H1 (cell line): Measurements from ENCODE around the gene RIN3. TPM values are rescaled to one million over a fixed set of nuclear protein-coding genes. Genes with fewer than 3 reads are reported as not detected.

Source experiments
- CTCF ChIA-PET: fragments of 300-600 bp; sonication (Branson Sonifier 250); formaldehyde crosslinking; loops from one replicate; lab custom pipeline; 2021; ENCODE audit not compliant: partially characterized antibody; lab: Charles Lee
- POLR2A ChIA-PET: fragments of 300-600 bp; sonication (Branson Sonifier 250); formaldehyde crosslinking; loops from one replicate; lab custom pipeline; 2021; ENCODE audit warnings: inconsistent platforms; ENCODE audit not compliant: partially characterized antibody; lab: Charles Lee
- DNase-seq, 2 experiments: peaks; one replicate each; pipeline versions ENCODE4 v3.0.0 to v3.0.0-alpha.2; 2010 to 2022; ENCODE audit warnings: low spot score in 2 of 2, low read depth in 1 of 2, mixed read lengths in 1 of 2
- FAIRE-seq: peaks from 2 replicates; lab custom pipeline; 2011; peaks lifted over from hg19 to GRCh38; lab: Jason Lieb, UNC
- H2AFZ ChIP-seq: 2 replicates; pipeline ENCODE4 v1.8.1; 2012; ENCODE audit warnings: low read length, inconsistent platforms
- H2AK5ac ChIP-seq: 2 replicates; pipeline ENCODE4 v1.6.1; 2013; ENCODE audit warnings: low read depth, low read length
- H2BK120ac ChIP-seq: replicated peaks from 2 replicates; pipeline ENCODE3; 2013; ENCODE audit warnings: low read depth, low read length, inconsistent platforms
- H2BK12ac ChIP-seq: 2 replicates; pipeline ENCODE4 v1.6.1; 2013; ENCODE audit warnings: low read depth, low read length
- H2BK15ac ChIP-seq: 2 replicates; pipeline ENCODE4 v1.6.1; 2013; ENCODE audit warnings: low read length
- H2BK20ac ChIP-seq: 2 replicates; pipeline ENCODE4 v1.6.1; 2013; ENCODE audit warnings: low read length
- H2BK5ac ChIP-seq: 2 replicates; pipeline ENCODE4 v1.6.1; 2013; ENCODE audit warnings: low read depth, low read length
- H3K14ac ChIP-seq: 2 replicates; pipeline ENCODE4 v1.6.1; 2013; ENCODE audit warnings: inconsistent platforms; ENCODE audit not compliant: insufficient read length
- H3K18ac ChIP-seq: 2 replicates; pipeline ENCODE4 v1.6.1; 2013; ENCODE audit warnings: low read length; ENCODE audit errors: extremely low read depth
- H3K23ac ChIP-seq: 2 replicates; pipeline ENCODE4 v1.6.1; 2013; ENCODE audit warnings: inconsistent platforms; ENCODE audit not compliant: insufficient read length
- H3K23me2 ChIP-seq: 2 replicates; pipeline ENCODE4 v1.6.1; 2013; ENCODE audit warnings: low read depth, low read length
- H3K27ac ChIP-seq: 2 replicates; pipeline ENCODE4 v1.6.1; 2011; ENCODE audit warnings: low read depth, low read length, inconsistent platforms
- H3K27me3 ChIP-seq, 4 experiments: replicated peaks in 1 of 4; 1 replicate in 1 of 4; 2 replicates in 3 of 4; pipeline versions ENCODE4 v1.6.1 to v1.8.1; 2011 to 2013; ENCODE audit warnings: low read length in 3 of 4, mild to moderate bottlenecking in 3 of 4, inconsistent platforms in 2 of 4, mixed read lengths in 2 of 4, moderate library complexity in 1 of 4; ENCODE audit not compliant: control insufficient read depth in 3 of 4, insufficient read depth in 3 of 4; ENCODE audit errors: extremely low read depth in 1 of 4
- H3K36me3 ChIP-seq, 4 experiments: 2 replicates each; pipeline versions ENCODE4 v1.6.1 to v1.8.1; 2011 to 2013; ENCODE audit warnings: mild to moderate bottlenecking in 4 of 4, low read length in 3 of 4, moderate library complexity in 2 of 4, control low read depth in 1 of 4, inconsistent platforms in 1 of 4; ENCODE audit not compliant: insufficient read depth in 4 of 4, control insufficient read depth in 2 of 4
- H3K4ac ChIP-seq: replicated peaks from 2 replicates; pipeline ENCODE3; 2013; ENCODE audit warnings: low read length, low read depth, mixed read lengths, inconsistent platforms; ENCODE audit not compliant: insufficient read length
- H3K4me1 ChIP-seq, 4 experiments: replicated peaks in 1 of 4; 1 replicate in 1 of 4; 2 replicates in 3 of 4; pipeline versions ENCODE4 v1.6.1 to v1.8.1; 2011 to 2013; ENCODE audit warnings: low read length in 3 of 4, inconsistent platforms in 2 of 4, mixed read lengths in 1 of 4; ENCODE audit not compliant: insufficient read depth in 4 of 4, control insufficient read depth in 3 of 4
- H3K4me2 ChIP-seq, 2 experiments: 2 replicates each; pipeline versions ENCODE4 v1.6.1 to v1.8.1; 2011 to 2013; ENCODE audit warnings: low read depth in 2 of 2, low read length in 2 of 2, control low read depth in 1 of 2, inconsistent platforms in 1 of 2, mild to moderate bottlenecking in 1 of 2; ENCODE audit not compliant: insufficient read depth in 1 of 2
- H3K4me3 ChIP-seq, 4 experiments: fragments of 200-600, 300-600 bp in 1 of 4; sonication (generic), shearing (Covaris generic), sonication (Bioruptor Twin) in 1 of 4; 2 replicates each; pipeline versions ENCODE4 v1.5.1 to v1.8.1; 2011 to 2016; ENCODE audit warnings: low read length in 4 of 4, low read depth in 3 of 4, control low read depth in 2 of 4, inconsistent platforms in 2 of 4, mild to moderate bottlenecking in 2 of 4, mixed read lengths in 1 of 4, moderate library complexity in 1 of 4; ENCODE audit not compliant: insufficient read depth in 2 of 4; ENCODE audit errors: extremely low read depth in 1 of 4
- H3K56ac ChIP-seq: replicated peaks from 2 replicates; pipeline ENCODE3; 2013; ENCODE audit warnings: low read depth, mild to moderate bottlenecking, mixed read lengths, low read length, inconsistent platforms; ENCODE audit not compliant: insufficient read length
- H3K79me1 ChIP-seq: 2 replicates; pipeline ENCODE4 v1.6.1; 2013; ENCODE audit warnings: low read depth, low read length, control low read depth
- H3K79me2 ChIP-seq, 2 experiments: 2 replicates each; pipeline versions ENCODE4 v1.6.1 to v1.8.1; 2012 to 2013; ENCODE audit warnings: low read length in 2 of 2, mild to moderate bottlenecking in 2 of 2, inconsistent platforms in 1 of 2; ENCODE audit not compliant: insufficient read depth in 2 of 2, control insufficient read depth in 1 of 2
- H3K9ac ChIP-seq, 4 experiments: replicated peaks in 1 of 4; 1 replicate in 1 of 4; 2 replicates in 3 of 4; pipeline versions ENCODE4 v1.6.1 to v1.8.1; 2011 to 2013; ENCODE audit warnings: low read depth in 3 of 4, low read length in 3 of 4, control low read depth in 2 of 4, mild to moderate bottlenecking in 2 of 4, moderate library complexity in 2 of 4, inconsistent platforms in 1 of 4; ENCODE audit errors: extremely low read depth in 1 of 4
- H3K9me3 ChIP-seq, 2 experiments: 2 replicates each; pipeline versions ENCODE4 v1.6.1 to v1.8.1; 2012 to 2013; ENCODE audit warnings: mild to moderate bottlenecking in 2 of 2, moderate library complexity in 2 of 2, control low read depth in 1 of 2, inconsistent platforms in 1 of 2, low read depth in 1 of 2, low read length in 1 of 2, mixed read lengths in 1 of 2; ENCODE audit not compliant: insufficient read depth in 2 of 2
- H4K20me1 ChIP-seq, 2 experiments: replicated peaks in 1 of 2; 2 replicates each; pipeline versions ENCODE3 to v1.8.1; 2011 to 2013; ENCODE audit warnings: inconsistent platforms in 2 of 2, low read length in 2 of 2, mild to moderate bottlenecking in 1 of 2; ENCODE audit not compliant: insufficient read depth in 2 of 2, control insufficient read depth in 1 of 2
- H4K5ac ChIP-seq: 2 replicates; pipeline ENCODE4 v1.6.1; 2013; ENCODE audit warnings: low read length, low read depth, mixed read lengths, inconsistent platforms; ENCODE audit not compliant: insufficient read length
- H4K8ac ChIP-seq: 2 replicates; pipeline ENCODE4 v1.8.0; 2013; ENCODE audit warnings: mild to moderate bottlenecking, moderate library complexity, low read length, inconsistent platforms; ENCODE audit not compliant: insufficient read depth; ENCODE audit errors: extremely low read depth
- H4K91ac ChIP-seq: replicated peaks from 2 replicates; pipeline ENCODE3; 2013; ENCODE audit warnings: low read length, mixed read lengths, inconsistent platforms; ENCODE audit not compliant: insufficient read length
- CBX5 ChIP-seq: fragments of 300-800, 300-1000 bp; sonication (generic); IDR thresholded peaks from 2 replicates; pipeline ENCODE4 v1.7.1; 2016; ENCODE audit warnings: antibody characterized with exemption, low read length, low read depth
- CHD1 ChIP-seq: IDR thresholded peaks from 2 replicates; pipeline ENCODE4 v1.6.1; 2012; ENCODE audit warnings: low read depth, low read length, improper control_type of control experiment
- CTBP2 ChIP-seq: IDR thresholded peaks from 2 replicates; pipeline ENCODE4 v1.7.0; 2011; ENCODE audit warnings: borderline replicate concordance, mild to moderate bottlenecking, moderate library complexity, mixed read lengths, low read length; ENCODE audit not compliant: insufficient read depth, insufficient read length
- KDM4A ChIP-seq: IDR thresholded peaks from one replicate; pipeline ENCODE4 v1.7.1; 2012; ENCODE audit warnings: low read depth, mild to moderate bottlenecking, moderate library complexity, low read length, inconsistent platforms; ENCODE audit not compliant: severe bottlenecking
- POLR2AphosphoS5 ChIP-seq: IDR thresholded peaks from 2 replicates; pipeline ENCODE4 v1.6.1; 2011; ENCODE audit warnings: low read depth, low read length
- SAP30 ChIP-seq: fragments of 300-600 bp; sonication (generic); IDR thresholded peaks from 2 replicates; pipeline ENCODE4 v1.7.1; 2012; ENCODE audit warnings: low read length, moderate library complexity, mild to moderate bottlenecking, inconsistent platforms; ENCODE audit not compliant: insufficient read depth, insufficient replicate concordance
- TAF1 ChIP-seq: IDR thresholded peaks from 2 replicates; pipeline ENCODE4 v1.6.1; 2011; ENCODE audit warnings: mild to moderate bottlenecking, low read depth, low read length
- TEAD4 ChIP-seq: IDR thresholded peaks from 2 replicates; pipeline ENCODE4 v1.6.1; 2012; ENCODE audit warnings: low read depth, low read length, inconsistent platforms, mixed read lengths
- WGBS, 2 experiments: shearing (Covaris generic) in 1 of 2; methylation state at CpG; one replicate each; pipeline versions ENCODE4 v1.1.6 to v1.1.7; 2013 to 2015; ENCODE audit warnings: low lambda C conversion rate in 2 of 2, mixed read lengths in 2 of 2, inconsistent platforms in 1 of 2, low coverage in 1 of 2, missing lambda C conversion rate in 1 of 2; ENCODE audit not compliant: insufficient replicate concordance in 2 of 2, insufficient coverage in 1 of 2, insufficient read length in 1 of 2; ENCODE audit errors: extremely low coverage in 1 of 2, missing lambda C conversion rate in 1 of 2; 5-methylcytosine and 5-hydroxymethylcytosine counted together
- polyA plus RNA-seq, 7 experiments: library from polyadenylated mRNA; depleted of rRNA in 3 of 7; stranded (reverse) in 5 of 7; unstranded in 2 of 7; fragments of >200 nt in 5 of 7; fragments of 200-250 nt in 2 of 7; gene quantifications; 1 replicate in 5 of 7; 2 replicates in 1 of 7; 4 replicates in 1 of 7; pipeline versions ENCODE4 v1.2.1 to v1.2.3, GENCODE V29; 2011 to 2013; ENCODE audit warnings: missing spikeins in 2 of 7, mixed read lengths in 2 of 7
- total RNA-seq: library from RNA; stranded (reverse); fragmentation: NEBNext Ultra II Directional; extraction: Animal tissue kit (Norgen Biotek cat#: 25700); gene quantifications from 2 replicates; pipeline ENCODE4 v1.2.1, GENCODE V29; 2021

RIN3 gene
- total and polyA plus RNA-seq, 2 of the 8 experiments (the other 6 are each of a cell fraction or from before 2014, with no cell fraction given) = 0.59 to 1.5 TPM

DNA sequence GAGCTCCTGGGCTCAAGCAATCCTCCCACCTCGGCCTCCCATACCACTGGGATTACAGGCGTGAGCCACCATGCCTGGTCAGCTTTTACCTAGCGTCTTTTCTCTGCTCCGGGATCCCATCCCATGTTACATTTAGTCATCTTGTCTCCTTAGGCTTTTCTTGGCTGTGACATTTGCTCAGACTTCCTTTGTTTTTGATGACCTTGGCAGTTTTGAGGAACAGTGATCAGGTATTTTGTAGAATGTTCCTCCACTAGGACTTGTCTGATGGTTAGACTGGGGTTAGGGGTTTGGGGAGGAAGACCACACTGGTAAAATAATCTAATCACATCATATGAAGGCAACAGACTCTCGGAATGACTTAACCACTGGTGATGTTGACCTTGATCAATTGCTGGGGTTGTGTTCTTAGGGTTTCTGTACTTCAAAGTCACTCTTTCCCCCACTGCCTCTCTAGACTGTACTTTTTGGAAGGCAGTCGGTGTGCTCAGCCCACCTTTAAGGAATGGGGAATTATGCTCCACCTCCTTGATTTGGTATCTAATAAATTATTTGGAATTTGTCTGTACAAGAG lies 48.4 kb downstream of the RIN3 start:
- FAIRE-seq = no peak
- no peak overlapping the region for H2AFZ ChIP-seq

More for the DNA sequence above, 48.4 kb downstream of the RIN3 start:
- Histone ChIP-seq H3K56ac (no peak overlapping the region), H3K18ac (no peak overlapping the region), H3K36me3 (no peaks in the 10 kb centered on the region), H3K9me3 (no peaks in the 10 kb centered on the region; a peak in 1 of 4 replicates), H2BK5ac (no peak overlapping the region), H3K14ac (no peak overlapping the region), H3K23ac (no peak overlapping the region), H2BK15ac (no peak overlapping the region), H3K4me2 (no peak overlapping the region), H4K8ac (no peak overlapping the region), H3K9ac (no peak overlapping the region), H2BK20ac (no peak overlapping the region), H3K4me3 (no peak overlapping the region), H3K4ac (no peak overlapping the region), H3K27me3 (no peaks in the 10 kb centered on the region), H3K23me2 (no peaks in the 10 kb centered on the region), H3K27ac (no peak overlapping the region), H4K20me1 (no peaks in the 10 kb centered on the region), H3K4me1 (no peaks in the 10 kb centered on the region), H2BK120ac (no peak overlapping the region), H3K79me2 (no peaks in the 10 kb centered on the region), H2BK12ac (no peak overlapping the region), H3K79me1 (no peaks in the 10 kb centered on the region), H2AK5ac (no peak overlapping the region), H4K91ac (no peak overlapping the region), H4K5ac (no peak overlapping the region)
- no peak for TF ChIP-seq CTBP2
- no peak for TF ChIP-seq TEAD4
- TF ChIP-seq TAF1 = no peak
- TF ChIP-seq SAP30 = no peak
- no peak for TF ChIP-seq KDM4A
- no peak for TF ChIP-seq CBX5
- TF ChIP-seq POLR2AphosphoS5 = no peak
- no peak for TF ChIP-seq CHD1
- CTCF ChIA-PET = interaction anchor here (0.9 to 1.8 kb wide), 2 partner anchors 18 to 28 kb away, joined by 3 to 4 read pairs; no protein-coding TSS in a partner anchor
- no peak for DNase-seq
- POLR2A ChIA-PET = no interaction called here
- 88% methylated on average over 6 of the region's 6 CpGs; no CpG with 5 or more reads in 1 of the 2 experiments for WGBS, 2 experiments
